GM12891 (cell line): ENCODE measurements around the gene ARID1B.
A peak's percentile ranks its signal among the peaks of the same experiment; 100 is the strongest.

Experiments used
- DNase-seq: peaks from one replicate; pipeline ENCODE4 v3.0.0; 2011; ENCODE audit warnings: low spot score; ENCODE audit not compliant: insufficient read length
- FAIRE-seq: peaks from 2 replicates; lab custom pipeline; 2011; peaks lifted over from hg19 to GRCh38; lab: Jason Lieb, UNC
- PAX5 ChIP-seq: IDR thresholded peaks from 2 replicates; pipeline ENCODE4 v1.6.1; 2011; ENCODE audit warnings: low read length, moderate library complexity, mild to moderate bottlenecking; ENCODE audit not compliant: insufficient read depth, severe bottlenecking
- POLR2A ChIP-seq: IDR thresholded peaks from 2 replicates; pipeline ENCODE4 v1.6.1; 2011; ENCODE audit warnings: low read depth, low read length, control low read depth
- POLR2AphosphoS5 ChIP-seq: IDR thresholded peaks from 2 replicates; pipeline ENCODE4 v1.6.1; 2011; ENCODE audit warnings: low read depth, low read length, control low read depth
- POU2F2 ChIP-seq: IDR thresholded peaks from 2 replicates; pipeline ENCODE4 v1.6.1; 2011; ENCODE audit warnings: low read depth, mild to moderate bottlenecking, control low read depth, low read length, moderate library complexity
- SPI1 ChIP-seq: IDR thresholded peaks from 2 replicates; pipeline ENCODE4 v1.6.1; 2011; ENCODE audit warnings: low read depth, low read length, control low read depth
- TAF1 ChIP-seq: IDR thresholded peaks from 2 replicates; pipeline ENCODE4 v1.6.1; 2011; ENCODE audit warnings: low read depth, low read length, control low read depth

ARID1B gene

GRCh38 chr6:156999762-157000161, 222.6 kb downstream of the ARID1B start:
- DNase-seq = no peak
- TF ChIP-seq POU2F2 = no peak
- no peak for TF ChIP-seq PAX5
- no peak for TF ChIP-seq POLR2A
- TF ChIP-seq TAF1 = no peak
- no peak for TF ChIP-seq SPI1
- TF ChIP-seq POLR2AphosphoS5 = no peak
- no peak for FAIRE-seq

GRCh38 chr6:157001716-157002115, 224.5 kb downstream of the ARID1B start:
- FAIRE-seq (no peak), DNase-seq (no peak)

GRCh38 chr6:157002774-157003173, 225.6 kb downstream of the ARID1B start:
- TF ChIP-seq SPI1 (no peak), POU2F2 (no peak), POLR2A (no peak), TAF1 (no peak)
- FAIRE-seq = no peak
- no peak for DNase-seq

More at GRCh38 chr6:157001716-157002115, 224.5 kb downstream of the ARID1B start:
- TF ChIP-seq POLR2A (no peak), TAF1 (no peak), SPI1 (no peak), PAX5 (no peak), POU2F2 (no peak)

- FAIRE-seq (peak; percentile 43), DNase-seq (no peak)
- TF ChIP-seq SPI1 (no peak), POLR2AphosphoS5 (no peak), POLR2A (no peak), POU2F2 (no peak), TAF1 (no peak), PAX5 (no peak)
Measured at GRCh38 chr6:157005940-157006339, 228.8 kb downstream of the ARID1B start.

GRCh38 chr6:157008568-157008967, 231.4 kb downstream of the ARID1B start:
- FAIRE-seq (peak; percentile 28), DNase-seq (no peak)
- TF ChIP-seq POLR2AphosphoS5 (no peak), PAX5 (no peak), SPI1 (no peak), POLR2A (no peak)

- DNase-seq = no peak
- no peak for TF ChIP-seq POLR2AphosphoS5
- TF ChIP-seq SPI1 = no peak
- TF ChIP-seq PAX5 = no peak
- TF ChIP-seq POU2F2 = no peak
- TF ChIP-seq TAF1 = no peak
- no peak for TF ChIP-seq POLR2A
- FAIRE-seq = peak; percentile 77
Measured at GRCh38 chr6:157012355-157012754, 235.2 kb downstream of the ARID1B start.

- DNase-seq = no peak
- peak; percentile 76 for FAIRE-seq
- TF ChIP-seq POLR2AphosphoS5 (no peak), POLR2A (no peak), POU2F2 (no peak), SPI1 (no peak), TAF1 (no peak), PAX5 (no peak)
Measured at GRCh38 chr6:157013649-157014304, 236.6 kb downstream of the ARID1B start.

- FAIRE-seq (peak; percentile 20), DNase-seq (no peak)
- TF ChIP-seq SPI1 (no peak), TAF1 (no peak), POU2F2 (no peak), POLR2A (no peak), POLR2AphosphoS5 (no peak)
Measured at GRCh38 chr6:157014871-157015270, 237.7 kb downstream of the ARID1B start.

- no peak for DNase-seq
- FAIRE-seq = no peak
- TF ChIP-seq TAF1 = no peak
- no peak for TF ChIP-seq POLR2AphosphoS5
- no peak for TF ChIP-seq PAX5
- TF ChIP-seq POU2F2 = no peak
- no peak for TF ChIP-seq POLR2A
- TF ChIP-seq SPI1 = no peak
Measured at GRCh38 chr6:157017022-157017421, 239.8 kb downstream of the ARID1B start.

GRCh38 chr6:157017861-157018260, 240.7 kb downstream of the ARID1B start:
- TF ChIP-seq POLR2AphosphoS5 = no peak
- no peak for TF ChIP-seq TAF1
- no peak for TF ChIP-seq POLR2A
- no peak for TF ChIP-seq POU2F2
- no peak for TF ChIP-seq PAX5
- TF ChIP-seq SPI1 = no peak
- DNase-seq = no peak
- no peak for FAIRE-seq
